ENCODE results near the gene JCHAIN.
"Not testable (repeated sequence)": the region's sequence is repeated elsewhere in the genome, so short reads cannot be mapped to it uniquely, and the experiment has no call there.

GRCh38 chr4:70694633-70695032, 28.3 kb upstream of the JCHAIN start:
- TF ChIP-seq EZH2 (IDR thresholded peaks at IDR 0.05; ENCODE audit: insufficient read depth, poor library complexity, severe bottlenecking); EZH2phosphoT487 (IDR thresholded peaks at IDR 0.05; ENCODE audit: insufficient read depth, low read depth): not testable (repeated sequence)
